CD4-positive, alpha-beta T cell treated with Interleukin-12 subunit alpha and Interleukin-12 subunit beta, for 1 hour (primary cell): ENCODE data around the gene TMEM109.

ENCODE experiments used
- DNase-seq: peaks from one replicate; pipeline ENCODE4 v3.0.0-alpha.2; 2020

The TMEM109 gene, protein sequence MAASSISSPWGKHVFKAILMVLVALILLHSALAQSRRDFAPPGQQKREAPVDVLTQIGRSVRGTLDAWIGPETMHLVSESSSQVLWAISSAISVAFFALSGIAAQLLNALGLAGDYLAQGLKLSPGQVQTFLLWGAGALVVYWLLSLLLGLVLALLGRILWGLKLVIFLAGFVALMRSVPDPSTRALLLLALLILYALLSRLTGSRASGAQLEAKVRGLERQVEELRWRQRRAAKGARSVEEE

DNA sequence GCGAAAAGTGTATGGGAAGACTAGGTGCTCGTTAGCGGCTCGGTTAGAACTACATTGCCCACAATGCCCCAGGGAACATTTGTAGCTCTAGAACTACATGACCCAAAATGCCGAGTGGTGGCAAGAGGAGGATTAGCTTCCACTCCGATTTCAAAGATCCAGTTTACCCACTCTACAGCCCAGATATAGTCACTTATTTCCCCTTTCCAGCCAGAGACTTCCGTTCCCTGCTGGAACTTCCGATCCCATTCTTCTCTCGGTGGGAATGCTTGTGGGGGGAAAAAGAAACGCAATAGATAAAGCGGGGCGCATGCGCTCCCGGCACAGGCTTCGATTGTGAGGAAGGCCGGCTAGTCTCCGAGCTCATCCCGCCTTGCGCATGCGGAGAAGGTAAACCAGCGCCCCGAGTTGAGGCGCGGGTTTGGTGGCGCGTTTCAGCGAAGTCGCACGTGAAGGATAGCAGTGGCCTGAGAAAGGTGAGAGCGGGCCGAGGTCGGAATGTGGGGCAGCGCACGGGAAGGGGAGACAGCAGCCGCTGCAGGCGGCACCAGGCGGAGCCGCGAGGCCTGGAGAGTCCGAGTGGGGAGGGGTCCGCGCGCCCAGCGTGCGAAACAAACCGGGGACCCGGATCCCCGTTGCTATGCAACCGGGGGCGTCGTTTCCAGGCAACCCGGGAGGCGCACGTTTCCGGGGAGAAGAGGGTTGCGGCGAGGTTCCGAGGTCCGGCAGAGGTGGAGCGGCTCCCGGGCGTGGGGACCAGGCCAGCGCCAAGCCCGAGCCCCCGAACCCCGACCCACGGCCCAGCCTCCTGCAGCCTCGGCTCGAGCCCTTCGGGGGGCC is at the start of gene TMEM109:
Gene TMEM109, plus strand, starts transcription at position 366 of the 840 bp plus-strand sequence. CDS start 5,536 bp downstream, outside the sequence.
- DNase-seq, result peak; percentile 90

DNA sequence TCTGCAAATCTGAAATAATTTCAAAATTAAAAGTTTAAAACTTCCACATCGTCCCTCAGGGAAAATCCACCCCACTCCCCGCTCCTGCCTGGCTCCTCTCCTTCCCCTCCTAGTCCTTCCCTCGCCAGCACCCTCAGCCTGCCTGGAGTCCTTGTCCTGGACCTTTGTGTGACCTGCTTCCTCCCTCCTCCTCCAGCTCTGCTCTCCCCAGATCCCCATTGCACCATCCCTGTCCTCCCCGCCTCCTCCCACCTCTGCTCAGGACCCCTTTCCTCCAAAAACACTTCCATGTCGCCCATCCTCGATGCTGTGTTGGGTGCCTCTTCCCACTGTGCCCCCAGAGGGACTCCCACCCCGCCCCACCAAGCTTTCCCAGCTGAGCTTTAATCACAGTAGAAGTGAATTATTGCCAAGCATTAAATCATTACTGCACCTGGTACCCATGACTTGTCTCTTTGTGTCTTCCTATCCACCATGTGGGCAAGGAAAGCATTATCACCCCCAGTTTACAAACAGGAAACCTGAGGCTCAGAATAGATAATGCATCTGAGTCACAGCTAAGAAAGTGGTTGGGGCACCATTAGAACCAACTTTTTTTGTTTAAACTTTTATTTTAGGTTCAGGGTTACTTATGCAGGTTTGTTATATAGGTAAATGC is 49.0 kb upstream of the TMEM109 start:
- DNase-seq, result no peak

DNA sequence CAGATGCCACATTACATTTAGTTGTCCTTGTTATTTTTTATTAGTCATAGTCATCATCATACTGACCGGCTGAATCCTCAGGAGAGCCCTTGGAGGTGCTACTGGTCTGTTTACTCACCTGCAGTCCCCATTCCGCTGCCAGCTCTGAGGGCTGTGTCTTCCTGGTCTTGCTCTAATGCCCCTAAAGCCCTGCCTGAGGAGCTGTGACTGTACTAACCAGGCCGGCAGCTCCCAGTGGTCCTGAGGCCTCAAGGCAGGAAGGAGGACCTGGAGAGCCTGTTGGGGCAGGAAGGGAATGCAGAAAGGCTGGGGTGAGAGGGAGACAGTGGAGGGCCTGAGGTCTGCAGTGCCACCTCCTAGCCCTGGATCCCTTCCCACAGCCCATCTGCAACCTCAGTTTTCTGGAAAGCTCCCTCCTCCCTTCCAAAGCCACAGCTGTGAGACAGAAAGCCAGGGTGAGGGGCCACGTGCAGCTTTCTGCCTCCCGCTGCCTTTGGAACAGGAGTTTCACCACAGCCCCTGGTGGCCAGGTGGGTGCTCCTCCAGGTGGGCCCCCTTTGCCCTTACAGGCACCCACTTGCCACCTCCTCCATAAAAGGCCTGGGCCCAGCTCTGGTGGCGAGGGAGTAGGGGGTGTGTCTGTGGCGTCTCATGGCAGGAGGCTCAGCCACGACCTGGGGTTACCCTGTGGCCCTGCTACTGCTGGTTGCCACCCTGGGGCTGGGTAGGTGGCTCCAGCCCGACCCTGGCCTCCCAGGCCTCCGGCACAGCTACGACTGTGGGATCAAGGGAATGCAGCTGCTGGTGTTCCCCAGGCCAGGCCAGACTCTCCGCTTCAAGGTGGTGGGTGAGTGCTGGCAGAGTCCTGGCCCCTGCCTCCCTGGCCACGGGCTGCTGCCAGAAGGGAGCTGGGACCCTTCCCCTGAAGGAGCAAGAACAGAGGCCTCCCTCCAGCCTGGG is 46.8 kb upstream of the TMEM109 start, which contains the start of gene ZP1:
Gene ZP1, plus strand, starts transcription at position 632 of the 960 bp plus-strand sequence. Its CDS starts 20 bp downstream, at position 652.
- DNase-seq, result no peak

DNA sequence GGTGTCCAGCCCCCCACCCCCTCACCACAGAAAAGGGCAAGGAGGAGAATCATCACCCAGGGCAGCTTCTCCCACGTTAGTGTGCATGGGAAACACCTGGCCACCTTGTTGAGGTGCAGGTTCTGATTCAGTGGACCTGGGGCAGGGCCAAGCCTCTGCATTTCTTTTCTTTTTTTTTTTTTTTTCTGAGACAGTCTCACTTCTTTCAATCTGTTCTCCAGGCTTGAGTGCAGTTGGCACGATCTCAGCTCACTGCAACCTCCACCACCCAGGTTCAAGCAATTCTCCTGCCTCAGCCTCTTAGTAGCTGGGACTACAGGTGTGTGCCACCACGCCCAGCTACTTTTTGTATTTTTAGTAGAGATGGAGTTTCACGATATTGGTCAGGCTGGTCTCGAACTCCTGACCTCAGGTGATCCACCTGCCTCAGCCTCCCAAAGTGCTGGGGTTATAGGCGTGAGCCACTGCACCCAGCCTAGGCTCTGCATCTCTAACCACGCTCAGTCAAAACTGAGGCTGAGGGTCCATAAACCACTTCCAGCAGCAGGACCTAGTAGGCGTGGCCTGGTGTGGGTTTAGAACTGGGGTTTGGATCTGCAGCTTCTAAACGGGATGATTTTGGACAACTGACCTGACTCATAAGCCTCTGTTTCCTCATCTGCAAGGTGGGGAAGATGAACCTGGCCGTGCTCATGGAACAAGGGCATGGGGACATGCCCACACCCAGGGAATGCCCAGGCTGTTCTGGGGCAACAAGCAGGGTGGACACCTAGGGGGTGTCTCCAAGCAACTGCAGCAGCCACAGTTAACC is 45.9 kb upstream of the TMEM109 start:
- DNase-seq, result no peak

DNA sequence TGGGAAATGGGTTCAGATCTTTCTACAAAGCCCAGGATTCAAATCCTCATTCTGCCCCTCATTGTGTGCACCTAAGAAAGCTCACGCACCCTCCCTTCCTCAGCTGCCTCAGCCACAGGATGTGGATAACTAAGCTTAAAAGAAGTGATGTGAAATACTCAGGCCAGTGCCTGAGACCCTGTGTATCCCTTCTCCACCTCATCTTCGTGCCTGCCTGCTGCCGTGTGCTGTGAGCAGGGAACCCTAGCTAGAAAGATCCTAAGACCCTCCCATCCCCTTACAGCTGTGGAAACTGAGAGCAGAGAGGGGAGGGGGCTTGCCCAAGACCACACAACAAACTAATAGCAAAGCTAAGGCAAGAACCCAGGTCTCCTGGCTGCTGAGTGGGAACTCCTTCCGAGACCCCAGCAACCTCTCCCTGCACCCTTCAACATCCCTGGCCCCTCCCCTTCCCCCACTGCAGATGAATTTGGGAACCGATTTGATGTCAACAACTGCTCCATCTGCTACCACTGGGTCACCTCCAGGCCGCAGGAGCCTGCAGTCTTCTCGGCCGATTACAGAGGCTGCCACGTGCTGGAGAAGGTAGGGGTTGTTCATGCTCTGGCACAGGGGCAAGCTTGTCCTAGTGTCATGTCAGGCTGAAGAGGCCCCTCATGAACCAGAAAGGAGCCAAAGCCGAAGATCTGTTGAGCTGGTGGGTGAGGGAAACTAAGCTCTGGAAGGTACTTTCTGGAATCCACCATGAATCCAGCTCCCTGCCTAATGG is 45.1 kb upstream of the TMEM109 start:
- no peak for DNase-seq

DNA sequence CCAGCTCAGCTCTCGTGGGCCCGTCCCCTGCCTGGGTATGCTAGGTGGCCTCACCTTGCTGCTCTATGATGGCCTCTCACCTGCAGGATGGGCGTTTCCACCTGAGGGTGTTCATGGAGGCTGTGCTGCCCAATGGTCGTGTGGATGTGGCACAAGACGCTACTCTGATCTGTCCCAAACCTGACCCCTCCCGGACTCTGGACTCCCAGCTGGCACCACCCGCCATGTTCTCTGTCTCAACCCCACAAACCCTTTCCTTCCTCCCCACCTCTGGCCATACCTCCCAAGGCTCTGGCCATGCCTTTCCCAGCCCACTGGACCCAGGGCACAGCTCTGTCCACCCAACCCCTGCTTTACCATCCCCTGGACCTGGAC is 44.5 kb upstream of the TMEM109 start:
- no peak for DNase-seq

DNA sequence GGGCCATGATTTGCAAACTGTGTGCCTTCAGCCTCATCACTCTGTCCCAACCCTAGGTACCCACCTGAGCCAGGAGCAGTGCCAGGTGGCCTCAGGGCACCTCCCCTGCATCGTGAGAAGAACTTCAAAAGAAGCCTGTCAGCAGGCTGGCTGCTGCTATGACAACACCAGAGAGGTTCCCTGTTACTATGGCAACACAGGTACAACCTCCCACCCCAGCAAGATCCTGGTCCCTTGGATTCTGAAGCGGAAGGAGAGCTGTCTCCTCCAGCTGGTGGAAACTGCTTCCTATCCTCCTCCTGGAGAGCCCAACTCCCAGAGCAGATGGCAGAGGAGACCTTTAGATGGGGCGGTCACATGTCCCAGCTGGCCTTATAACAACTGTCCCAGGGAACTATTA is 43.7 kb upstream of the TMEM109 start:
- DNase-seq, result peak; percentile 30

DNA sequence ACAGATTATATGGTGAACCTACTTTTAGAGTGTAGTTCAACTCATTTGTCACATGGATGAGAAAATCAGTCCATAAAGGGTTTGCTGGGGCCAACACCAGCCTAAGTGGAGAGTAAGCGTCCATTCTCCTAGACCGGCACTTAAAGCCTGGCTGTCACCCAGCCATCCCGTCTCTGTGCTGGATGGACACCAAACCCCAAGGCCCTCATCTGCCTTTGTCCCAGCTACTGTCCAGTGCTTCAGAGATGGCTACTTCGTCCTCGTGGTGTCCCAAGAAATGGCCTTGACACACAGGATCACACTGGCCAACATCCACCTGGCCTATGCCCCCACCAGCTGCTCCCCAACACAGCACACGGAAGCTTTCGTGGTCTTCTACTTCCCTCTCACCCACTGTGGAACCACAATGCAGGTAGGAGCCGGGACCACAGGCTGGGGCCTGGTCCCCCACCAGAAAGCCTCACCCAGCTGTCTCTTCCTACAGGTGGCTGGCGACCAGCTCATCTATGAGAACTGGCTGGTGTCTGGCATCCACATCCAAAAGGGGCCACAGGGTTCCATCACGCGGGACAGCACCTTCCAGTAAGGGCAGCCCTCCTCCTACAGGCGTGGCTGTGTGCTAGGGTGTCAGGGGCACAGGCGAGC is 43.1 kb upstream of the TMEM109 start:
- DNase-seq, result no peak

DNA sequence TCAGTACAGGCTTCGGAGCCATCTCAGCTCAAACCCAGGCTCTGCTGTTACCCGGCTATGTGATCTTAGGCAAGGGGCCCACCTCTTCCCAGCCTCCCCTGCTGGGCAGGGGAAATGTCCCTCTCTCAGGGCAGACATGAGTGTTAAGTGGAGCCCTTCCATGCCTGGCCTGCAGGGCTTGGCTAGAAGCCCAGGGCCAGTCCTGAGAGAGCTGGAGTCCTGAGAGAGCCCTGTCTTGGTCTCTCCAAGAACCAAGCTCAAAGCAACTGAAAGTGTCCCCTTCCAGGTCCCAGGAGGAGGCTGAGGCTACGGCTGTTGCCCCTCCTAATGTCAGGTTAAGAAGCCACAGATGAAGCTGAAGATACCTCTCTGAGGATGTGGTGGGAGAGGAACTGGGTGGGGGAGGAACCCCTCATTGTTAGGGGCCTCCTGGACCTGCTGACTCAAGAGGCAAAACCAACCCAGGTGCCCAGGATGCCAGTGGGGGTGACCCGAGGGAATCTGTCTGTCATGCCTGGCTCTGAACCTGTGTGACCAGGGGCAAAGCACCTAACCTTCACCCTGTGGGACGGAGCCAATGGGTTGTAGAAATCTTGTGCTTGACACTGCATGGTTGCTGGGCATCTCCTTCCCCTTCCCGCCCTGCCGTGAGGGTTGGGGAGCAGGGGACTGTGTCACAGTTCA is 42.4 kb upstream of the TMEM109 start:
- peak; percentile 11 for DNase-seq

DNA sequence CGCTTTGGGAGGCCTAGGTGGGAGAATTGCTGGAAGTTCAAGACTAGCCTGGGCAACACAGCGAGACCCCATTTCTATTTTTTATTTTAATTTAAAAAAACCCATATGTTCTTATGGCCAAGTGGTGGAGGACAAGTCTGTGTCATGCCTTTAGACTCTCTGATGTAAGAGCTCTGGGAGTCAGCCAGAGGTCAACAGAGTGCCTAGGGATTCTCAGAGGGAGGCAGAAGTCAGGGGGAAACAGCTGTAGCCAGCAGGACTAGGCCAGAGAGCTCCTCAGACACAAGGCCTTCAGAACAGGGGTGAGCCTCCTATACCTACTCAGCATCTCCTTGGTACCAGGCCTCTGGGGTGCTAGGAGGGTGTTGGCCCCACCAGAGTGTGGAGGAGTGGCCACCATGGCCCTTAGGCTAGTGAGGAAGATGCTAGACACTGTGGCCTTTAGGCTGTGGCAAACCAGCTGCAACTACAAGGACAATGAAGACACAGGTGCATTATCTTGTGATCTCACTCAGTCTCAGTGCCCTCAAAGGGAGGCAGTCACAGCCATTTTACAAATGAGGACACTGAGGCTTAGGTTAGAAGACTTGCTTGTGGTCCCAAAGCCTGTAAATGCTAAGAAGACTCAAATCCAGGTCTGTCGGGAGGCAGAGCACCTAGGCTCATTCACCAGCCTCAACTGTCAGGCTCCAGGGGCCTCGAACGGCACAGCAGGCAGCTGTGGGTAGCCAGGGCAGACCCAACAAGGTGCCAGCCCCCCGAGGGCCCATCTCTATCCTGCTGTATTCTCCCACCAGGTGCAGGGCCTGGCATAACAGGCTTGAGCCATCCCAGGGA is 41.6 kb upstream of the TMEM109 start:
- DNase-seq, result no peak

DNA sequence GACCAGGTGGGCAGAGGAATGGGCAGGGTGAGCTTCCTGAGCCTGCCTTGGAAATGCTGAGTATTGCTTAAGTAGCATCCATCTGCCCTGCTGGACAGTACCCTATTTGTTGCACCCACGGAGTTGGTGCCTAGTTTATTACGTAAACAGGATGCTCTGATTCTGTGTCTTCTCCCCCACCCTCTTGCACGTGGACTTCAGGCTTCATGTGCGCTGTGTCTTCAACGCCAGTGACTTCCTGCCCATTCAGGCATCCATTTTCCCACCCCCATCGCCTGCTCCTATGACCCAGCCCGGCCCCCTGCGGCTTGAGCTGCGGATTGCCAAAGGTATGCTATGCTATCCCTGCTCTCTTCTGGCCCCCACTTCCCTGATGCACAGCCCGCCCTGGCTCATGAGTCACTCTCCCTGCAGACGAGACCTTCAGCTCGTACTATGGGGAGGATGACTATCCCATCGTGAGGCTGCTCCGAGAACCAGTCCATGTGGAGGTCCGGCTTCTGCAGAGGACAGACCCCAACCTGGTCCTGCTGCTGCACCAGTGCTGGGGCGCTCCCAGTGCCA is 40.9 kb upstream of the TMEM109 start:
- peak; percentile 16 for DNase-seq

DNA sequence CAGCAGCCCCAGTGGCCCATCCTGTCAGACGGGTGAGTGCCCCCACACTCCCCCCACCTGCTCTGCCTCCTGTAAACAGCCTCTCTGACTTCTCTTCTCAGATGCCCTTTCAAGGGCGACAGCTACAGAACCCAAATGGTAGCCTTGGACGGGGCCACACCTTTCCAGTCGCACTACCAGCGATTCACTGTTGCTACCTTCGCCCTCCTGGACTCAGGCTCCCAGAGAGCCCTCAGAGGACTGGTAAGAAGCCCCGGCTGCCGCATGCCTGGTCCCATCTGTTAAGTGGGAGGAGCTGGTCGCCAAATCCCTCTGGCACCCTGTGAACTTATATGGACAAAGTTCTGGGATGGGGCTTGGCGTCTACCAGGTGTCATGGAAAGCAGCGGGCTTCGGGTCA is 40.4 kb upstream of the TMEM109 start:
- no peak for DNase-seq

DNA sequence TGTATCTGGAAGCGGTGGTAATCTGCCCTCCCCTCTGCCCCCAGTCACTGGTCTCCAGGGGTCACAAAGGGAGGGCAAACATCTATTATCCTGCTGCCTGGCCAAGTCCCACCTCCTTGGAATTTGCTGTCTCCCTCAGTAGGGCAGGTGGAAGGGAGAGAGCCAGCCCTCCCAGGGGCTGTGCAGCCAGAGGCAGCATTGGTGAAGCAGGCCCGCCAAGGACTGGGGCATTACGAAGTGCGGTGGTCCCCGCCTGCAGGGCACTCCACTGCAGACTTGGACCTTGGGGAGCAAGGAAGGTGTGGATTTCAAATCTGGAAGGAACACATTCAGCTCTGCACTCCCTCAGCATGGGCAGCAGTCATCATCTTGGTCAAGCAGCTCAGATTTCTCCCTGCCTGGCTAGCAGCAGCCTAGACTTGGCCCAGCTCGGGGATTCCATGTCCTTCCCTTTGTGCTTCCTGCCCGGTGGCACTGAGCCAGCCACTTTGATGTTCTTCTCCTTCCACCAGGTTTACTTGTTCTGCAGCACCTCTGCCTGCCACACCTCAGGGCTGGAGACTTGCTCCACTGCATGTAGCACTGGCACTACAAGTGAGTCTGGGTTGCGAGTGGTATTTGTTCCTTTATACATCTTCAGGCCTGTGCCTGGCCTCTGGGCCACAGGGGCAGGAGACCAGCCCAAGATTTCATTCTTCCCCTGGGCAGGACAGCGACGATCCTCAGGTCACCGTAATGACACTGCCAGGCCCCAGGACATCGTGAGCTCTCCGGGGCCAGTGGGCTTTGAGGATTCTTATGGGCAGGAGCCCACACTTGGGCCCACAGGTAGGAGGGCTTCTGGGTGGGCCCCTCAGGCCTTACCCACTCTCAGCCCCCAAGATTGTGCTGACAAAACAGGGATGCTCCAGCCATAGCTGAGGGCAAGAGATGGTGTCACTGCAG is 39.3 kb upstream of the TMEM109 start:
- no peak for DNase-seq

DNA sequence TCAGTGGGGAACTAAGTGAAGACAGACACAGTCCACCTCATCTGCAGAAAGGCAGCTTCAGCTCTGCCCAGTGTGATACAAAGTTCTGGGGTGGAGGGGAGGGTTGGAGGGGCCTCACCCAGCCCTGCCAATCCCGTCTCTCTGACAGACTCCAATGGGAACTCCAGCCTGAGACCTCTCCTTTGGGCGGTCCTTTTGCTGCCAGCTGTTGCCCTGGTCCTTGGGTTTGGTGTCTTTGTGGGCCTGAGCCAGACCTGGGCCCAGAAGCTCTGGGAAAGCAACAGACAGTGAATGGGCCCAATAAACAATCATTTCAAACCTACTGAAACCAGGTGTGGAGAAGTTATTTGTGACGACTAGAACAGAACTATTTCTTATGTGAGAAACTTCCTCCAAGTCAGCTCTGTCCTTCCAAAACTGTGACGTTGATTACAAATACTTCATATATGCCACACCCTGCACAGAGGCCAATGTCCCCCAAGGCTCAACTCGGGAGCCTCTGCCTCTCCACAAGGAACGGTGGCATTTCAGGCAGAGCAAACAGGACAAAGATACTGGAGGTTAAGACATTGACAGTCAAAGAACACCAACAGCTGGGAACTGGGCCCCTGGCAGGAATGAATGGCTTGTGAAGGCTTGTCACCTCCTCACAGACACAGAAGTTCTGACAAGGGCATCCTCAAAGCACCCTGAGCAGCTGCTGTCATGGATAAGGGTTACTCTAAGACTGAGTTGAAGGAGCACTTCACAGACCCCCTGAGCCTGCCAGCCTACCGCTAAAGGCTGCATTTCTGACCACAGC is 38.4 kb upstream of the TMEM109 start:
- DNase-seq, result no peak

DNA sequence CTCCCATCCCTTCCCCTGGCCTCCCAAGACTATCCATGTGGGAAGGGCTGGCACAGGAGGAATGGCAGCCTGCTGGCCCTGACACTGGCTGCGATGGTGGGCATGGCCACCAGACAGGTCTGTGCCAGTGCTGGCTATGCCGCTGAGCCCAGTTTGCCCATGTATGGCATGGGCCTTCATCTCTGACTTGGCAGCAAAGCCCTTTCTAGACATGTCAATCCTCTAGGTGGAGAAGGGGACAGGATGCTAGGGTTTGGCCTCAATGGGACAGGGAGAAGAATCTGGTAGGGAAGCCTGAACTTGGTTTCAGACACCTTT is 37.8 kb upstream of the TMEM109 start:
- DNase-seq, result no peak
